Mesendoderm (in vitro differentiated cells): ENCODE results near the gene PIGH. TPM values are rescaled to one million over a fixed set of nuclear protein-coding genes. Genes with fewer than 3 reads are reported as not detected.

Experiments used
- DNase-seq: peaks from one replicate; pipeline ENCODE4 v3.0.0; 2013
- H2AK5ac ChIP-seq: 2 replicates; pipeline ENCODE4 v1.6.1; 2013; ENCODE audit warnings: low read length, inconsistent platforms
- H2BK120ac ChIP-seq: 2 replicates; pipeline ENCODE4 v1.6.1; 2013; ENCODE audit warnings: low read depth, mild to moderate bottlenecking, low read length, moderate library complexity, mixed read lengths
- H2BK15ac ChIP-seq: replicated peaks from 2 replicates; pipeline ENCODE4 v1.6.1; 2013; ENCODE audit warnings: low read depth, mild to moderate bottlenecking, moderate library complexity
- H2BK5ac ChIP-seq: 2 replicates; pipeline ENCODE4 v1.6.1; 2013; ENCODE audit warnings: low read length, inconsistent platforms
- H3K18ac ChIP-seq: 2 replicates; pipeline ENCODE4 v1.6.1; 2013; ENCODE audit warnings: mild to moderate bottlenecking, low read length, mixed read lengths
- H3K23ac ChIP-seq: one replicate; pipeline ENCODE4 v1.6.1; 2013; ENCODE audit warnings: low read length
- H3K27ac ChIP-seq: 2 replicates; pipeline ENCODE4 v1.5.1; 2013; ENCODE audit warnings: low read depth, mild to moderate bottlenecking, inconsistent platforms, low read length, moderate library complexity
- H3K27me3 ChIP-seq: 2 replicates; pipeline ENCODE4 v1.6.1; 2013; ENCODE audit warnings: low read length, control low read depth, mild to moderate bottlenecking, inconsistent platforms; ENCODE audit not compliant: insufficient read depth, poor library complexity
- H3K36me3 ChIP-seq: 2 replicates; pipeline ENCODE4 v1.6.1; 2013; ENCODE audit warnings: low read length, inconsistent platforms; ENCODE audit not compliant: control insufficient read depth, insufficient read depth
- H3K4ac ChIP-seq: one replicate; pipeline ENCODE4 v1.6.1; 2013; ENCODE audit warnings: low read depth, mild to moderate bottlenecking, low read length, moderate library complexity
- H3K4me1 ChIP-seq: 2 replicates; pipeline ENCODE4 v1.6.1; 2013; ENCODE audit warnings: low read depth, low read length, inconsistent platforms; ENCODE audit not compliant: control insufficient read depth
- H3K4me2 ChIP-seq: 2 replicates; pipeline ENCODE4 v1.6.1; 2013; ENCODE audit warnings: low read length
- H3K4me3 ChIP-seq: 2 replicates; pipeline ENCODE4 v1.5.1; 2013; ENCODE audit warnings: mild to moderate bottlenecking, low read length
- H3K56ac ChIP-seq: one replicate; pipeline ENCODE4 v1.6.1; 2013; ENCODE audit warnings: low read length
- H3K79me1 ChIP-seq: 2 replicates; pipeline ENCODE4 v1.6.1; 2013; ENCODE audit warnings: low read length, inconsistent platforms
- H3K79me2 ChIP-seq: 2 replicates; pipeline ENCODE4 v1.6.1; 2013; ENCODE audit warnings: mild to moderate bottlenecking, low read length; ENCODE audit not compliant: control insufficient read depth, insufficient read depth
- H3K9ac ChIP-seq: 2 replicates; pipeline ENCODE4 v1.6.1; 2013; ENCODE audit warnings: low read length, inconsistent platforms
- H4K5ac ChIP-seq: one replicate; pipeline ENCODE4 v1.6.1; 2013; ENCODE audit warnings: low read length
- H4K8ac ChIP-seq: one replicate; pipeline ENCODE4 v1.6.1; 2013; ENCODE audit warnings: low read depth, mild to moderate bottlenecking, control low read depth, low read length, moderate library complexity
- WGBS: extraction: QIAGEN DNeasy Blood & Tissue Kit; methylation state at CpG from one replicate; pipeline ENCODE4 v1.1.7; 2013; ENCODE audit warnings: low lambda C conversion rate, missing lambda C conversion rate; ENCODE audit not compliant: insufficient coverage; ENCODE audit errors: extremely low coverage; 5-methylcytosine and 5-hydroxymethylcytosine counted together
- polyA plus RNA-seq, 2 experiments: library from polyadenylated mRNA; stranded (reverse); fragments of 200-250 nt; gene quantifications; one replicate each; pipeline ENCODE4 v1.2.3, GENCODE V29; 2013

PIGH gene
- polyA plus RNA-seq (2013, experiment 1 of 2), result 6.4 TPM
- polyA plus RNA-seq (2013, experiment 2 of 2), result 7.1 TPM

- H3K79me2 ChIP-seq, result no peaks in the 10 kb centered on the region
These were observed at the start of gene PIGH for GRCh38 chr14:67599698-67600561. Gene PIGH (minus strand): TSS chr14:67600268. CDS start chr14:67600203, 65 bp downstream.

GRCh38 chr14:67646131-67646530, 46.1 kb upstream of the PIGH start:
- no peak overlapping the region for H4K5ac ChIP-seq
- peaks cover 8% of the 10 kb centered on the region for H3K36me3 ChIP-seq
- no peaks in the 10 kb centered on the region for H3K79me1 ChIP-seq
- no peaks in the 10 kb centered on the region for H3K79me2 ChIP-seq
- H3K4ac ChIP-seq, result no peak overlapping the region
- H2BK15ac ChIP-seq, result no peak overlapping the region
- H3K4me2 ChIP-seq, result no peak overlapping the region
- H2AK5ac ChIP-seq, result no peak overlapping the region
- no peak overlapping the region for H3K23ac ChIP-seq
- no peak overlapping the region for H4K8ac ChIP-seq
- no peak overlapping the region for H2BK120ac ChIP-seq
- no peak for DNase-seq
- no peak overlapping the region for H3K4me3 ChIP-seq
- H3K27ac ChIP-seq, result no peak overlapping the region
- WGBS, result no CpG with 5 or more reads among the region's 3 CpGs
- no peak overlapping the region for H3K18ac ChIP-seq
- H3K9ac ChIP-seq, result no peak overlapping the region
- H3K27me3 ChIP-seq, result no peaks in the 10 kb centered on the region
- no peak overlapping the region for H2BK5ac ChIP-seq
- H3K4me1 ChIP-seq, result no peaks in the 10 kb centered on the region
- no peak overlapping the region for H3K56ac ChIP-seq

More at GRCh38 chr14:67599698-67600561, at the start of gene PIGH:
- peak; percentile 94 for DNase-seq
- peak within 1 kb of the TSS; percentile 59 for H3K4me3 ChIP-seq
- WGBS, result no CpG with 5 or more reads among the region's 77 CpGs
- peak within 1 kb of the TSS; percentile 80 for H3K56ac ChIP-seq
- H4K5ac ChIP-seq, result no peak within 1 kb of the TSS
- H2BK5ac ChIP-seq, result no peak within 1 kb of the TSS
- peak within 1 kb of the TSS; percentile 76 for H3K9ac ChIP-seq
- no peak within 1 kb of the TSS for H2AK5ac ChIP-seq
- H3K18ac ChIP-seq, result peak within 1 kb of the TSS; percentile 34
- H3K4me1 ChIP-seq, result no peaks in the 10 kb centered on the region
- no peak within 1 kb of the TSS for H3K27ac ChIP-seq
- H2BK15ac ChIP-seq, result no peak within 1 kb of the TSS
- H3K79me1 ChIP-seq, result no peaks in the 10 kb centered on the region
- peak within 1 kb of the TSS; percentile 70 for H3K4me2 ChIP-seq
- no peaks in the 10 kb centered on the region for H3K27me3 ChIP-seq
- H3K23ac ChIP-seq, result no peak within 1 kb of the TSS
- no peak within 1 kb of the TSS for H4K8ac ChIP-seq
- no peak within 1 kb of the TSS for H2BK120ac ChIP-seq
- H3K36me3 ChIP-seq, result no peaks in the 10 kb centered on the region
- no peak within 1 kb of the TSS for H3K4ac ChIP-seq

GRCh38 chr14:67645414-67645813, 45.3 kb upstream of the PIGH start:
- peaks cover 4% of the 10 kb centered on the region for H3K36me3 ChIP-seq
- H3K79me1 ChIP-seq, result no peaks in the 10 kb centered on the region
- H3K4me2 ChIP-seq, result no peak overlapping the region
- H2BK15ac ChIP-seq, result no peak overlapping the region
- no peak overlapping the region for H3K27ac ChIP-seq
- DNase-seq, result no peak
- no peak overlapping the region for H3K9ac ChIP-seq
- H3K23ac ChIP-seq, result no peak overlapping the region
- no peak overlapping the region for H2AK5ac ChIP-seq
- H4K5ac ChIP-seq, result no peak overlapping the region
- H3K56ac ChIP-seq, result no peak overlapping the region
- H2BK5ac ChIP-seq, result no peak overlapping the region
- no peak overlapping the region for H3K4me3 ChIP-seq
- no peaks in the 10 kb centered on the region for H3K27me3 ChIP-seq
- H3K4me1 ChIP-seq, result no peaks in the 10 kb centered on the region
- no peak overlapping the region for H3K18ac ChIP-seq
- WGBS, result no CpG with 5 or more reads among the region's 5 CpGs
- H3K79me2 ChIP-seq, result no peaks in the 10 kb centered on the region
- H2BK120ac ChIP-seq, result no peak overlapping the region
- H3K4ac ChIP-seq, result no peak overlapping the region
- H4K8ac ChIP-seq, result no peak overlapping the region

GRCh38 chr14:67644428-67644827, 44.4 kb upstream of the PIGH start:
- no peak overlapping the region for H3K4ac ChIP-seq
- no peaks in the 10 kb centered on the region for H3K27me3 ChIP-seq
- H2BK5ac ChIP-seq, result no peak overlapping the region
- no peak overlapping the region for H2AK5ac ChIP-seq
- no peaks in the 10 kb centered on the region for H3K79me2 ChIP-seq
- no peak overlapping the region for H3K9ac ChIP-seq
- H3K4me2 ChIP-seq, result no peak overlapping the region
- H3K27ac ChIP-seq, result no peak overlapping the region
- H3K4me1 ChIP-seq, result no peaks in the 10 kb centered on the region
- no peak overlapping the region for H3K23ac ChIP-seq
- no peak overlapping the region for H2BK120ac ChIP-seq
- no peaks in the 10 kb centered on the region for H3K79me1 ChIP-seq
- H4K5ac ChIP-seq, result no peak overlapping the region
- peaks cover 1% of the 10 kb centered on the region for H3K36me3 ChIP-seq
- no peak overlapping the region for H2BK15ac ChIP-seq
- no peak overlapping the region for H3K4me3 ChIP-seq
- no peak overlapping the region for H4K8ac ChIP-seq
- no peak overlapping the region for H3K56ac ChIP-seq
- no peak for DNase-seq
- H3K18ac ChIP-seq, result no peak overlapping the region
- no CpG with 5 or more reads among the region's 2 CpGs for WGBS

GRCh38 chr14:67643713-67644112, 43.6 kb upstream of the PIGH start:
- H2BK5ac ChIP-seq, result no peak overlapping the region
- no peak overlapping the region for H4K5ac ChIP-seq
- WGBS, result no CpG with 5 or more reads among the region's 1 CpG

More at GRCh38 chr14:67643713-67644112, 43.6 kb upstream of the PIGH start:
- no peaks in the 10 kb centered on the region for H3K4me1 ChIP-seq
- H2BK120ac ChIP-seq, result no peak overlapping the region
- no peak overlapping the region for H3K27ac ChIP-seq
- no peak overlapping the region for H3K23ac ChIP-seq
- H3K36me3 ChIP-seq, result peaks cover 1% of the 10 kb centered on the region
- H3K56ac ChIP-seq, result no peak overlapping the region
- H3K9ac ChIP-seq, result no peak overlapping the region
- H3K79me1 ChIP-seq, result no peaks in the 10 kb centered on the region
- H4K8ac ChIP-seq, result no peak overlapping the region
- H2BK15ac ChIP-seq, result no peak overlapping the region
- H3K79me2 ChIP-seq, result no peaks in the 10 kb centered on the region
- no peak overlapping the region for H3K4ac ChIP-seq
- DNase-seq, result peak; percentile 21
- no peak overlapping the region for H3K4me2 ChIP-seq
- H3K18ac ChIP-seq, result no peak overlapping the region
- H3K27me3 ChIP-seq, result no peaks in the 10 kb centered on the region
- no peak overlapping the region for H2AK5ac ChIP-seq
- no peak overlapping the region for H3K4me3 ChIP-seq
